Upper lobe of left lung (tissue), 4 donors: ENCODE results near the gene UMAD1.

Source experiments
- CTCF ChIP-seq, 6 experiments: fragments of 450-650 bp in 4 of 6; fragments of 200-600 bp in 2 of 6; sonication (generic) in 2 of 6; IDR thresholded peaks; one replicate each; pipeline ENCODE4 v1.5.1; 2016 to 2019; ENCODE audit warnings: antibody characterized with exemption in 6 of 6
- EP300 ChIP-seq, 4 donors: sonication (generic); formaldehyde crosslinking; IDR thresholded peaks; one replicate each; pipeline ENCODE4 v1.5.1; 2017; ENCODE audit warnings: antibody characterized with exemption in 4 of 4, control low read depth in 2 of 4
- POLR2A ChIP-seq, 4 donors: fragments of 450-650 bp; IDR thresholded peaks; one replicate each; pipeline ENCODE4 v1.5.1; 2016 to 2017; ENCODE audit warnings: antibody characterized with exemption in 4 of 4, mild to moderate bottlenecking in 2 of 4

GRCh38 chr7:7738177-7738576 lies 97.6 kb downstream of the UMAD1 start:
- TF ChIP-seq POLR2A (IDR thresholded peaks at IDR 0.05) (no peak), CTCF (IDR thresholded peaks at IDR 0.05) (no peak), EP300 (IDR thresholded peaks at IDR 0.05) (no peak)
